Esophagus squamous epithelium (tissue), 5 donors: ENCODE results near the gene ADARB2. TPM values are rescaled to one million over a fixed set of nuclear protein-coding genes. Genes with fewer than 3 reads are reported as not detected.

ENCODE experiments used
- DNase-seq: peaks from one replicate; lab custom pipeline; 2025; lab: John Stamatoyannopoulos, UW
- H3K27ac ChIP-seq, 4 donors: fragments of 200-600 bp; sonication (generic); one replicate each; pipeline ENCODE4 v1.5.1; 2016 to 2019; ENCODE audit warnings: mild to moderate bottlenecking in 1 of 4
- H3K27me3 ChIP-seq, 4 donors: fragments of 200-600 bp; sonication (generic); 1 replicate in 3 of 4; 2 replicates in 1 of 4; pipeline versions ENCODE4 v1.5.1 to v1.6.0; 2017 to 2021; ENCODE audit warnings: antibody characterized with exemption in 1 of 4
- H3K36me3 ChIP-seq, 3 donors: fragments of 200-600 bp; sonication (generic); one replicate each; pipeline ENCODE4 v1.5.1; 2016 to 2019
- H3K4me1 ChIP-seq, 3 donors: fragments of 200-600 bp; sonication (generic); one replicate each; pipeline ENCODE4 v1.5.1; 2017 to 2019
- H3K4me3 ChIP-seq, 4 donors: fragments of 200-600 bp; sonication (generic); 1 replicate in 3 of 4; 2 replicates in 1 of 4; pipeline ENCODE4 v1.5.1; 2016 to 2019; ENCODE audit warnings: mild to moderate bottlenecking in 2 of 4, moderate library complexity in 1 of 4
- H3K9me3 ChIP-seq, 3 donors: fragments of 200-600 bp; sonication (generic); one replicate each; pipeline ENCODE4 v1.5.1; 2016 to 2019
- POLR2A ChIP-seq, 4 donors: fragments of 450-650 bp; IDR thresholded peaks; one replicate each; pipeline ENCODE4 v1.6.1; 2017; ENCODE audit warnings: antibody characterized with exemption in 4 of 4, mild to moderate bottlenecking in 4 of 4, moderate library complexity in 3 of 4
- WGBS, 2 donors: methylation state at CpG; one replicate each; pipeline ENCODE4 v1.1.5; 2018; 5-methylcytosine and 5-hydroxymethylcytosine counted together
- intact Hi-C: fragments of 100-400 bp; cut with DNase I; formaldehyde crosslinking; loops from one replicate; pipeline ENCODE4 v1.15.0; 2022
- total RNA-seq, 4 donors: library from RNA; depleted of rRNA; stranded (reverse); fragments of >200 nt; gene quantifications; one replicate each; pipeline ENCODE4 v1.1.0, GENCODE V29; 2016
- TF ChIP-seq, protein P1 (sequence below), 6 experiments: fragments of 450-650 bp in 4 of 6; fragments of 200-600 bp in 2 of 6; sonication (generic) in 2 of 6; IDR thresholded peaks; one replicate each; pipeline ENCODE4 v1.5.1; 2016 to 2019; ENCODE audit warnings: antibody characterized with exemption in 6 of 6, mild to moderate bottlenecking in 4 of 6, moderate library complexity in 4 of 6
- donor health status: DM: yes; HTN: yes; CAD: no.

ADARB2 gene
- total RNA-seq, 4 donors from 2014 or later = 0.21 to 3.5 (median 1.5) TPM

DNA sequence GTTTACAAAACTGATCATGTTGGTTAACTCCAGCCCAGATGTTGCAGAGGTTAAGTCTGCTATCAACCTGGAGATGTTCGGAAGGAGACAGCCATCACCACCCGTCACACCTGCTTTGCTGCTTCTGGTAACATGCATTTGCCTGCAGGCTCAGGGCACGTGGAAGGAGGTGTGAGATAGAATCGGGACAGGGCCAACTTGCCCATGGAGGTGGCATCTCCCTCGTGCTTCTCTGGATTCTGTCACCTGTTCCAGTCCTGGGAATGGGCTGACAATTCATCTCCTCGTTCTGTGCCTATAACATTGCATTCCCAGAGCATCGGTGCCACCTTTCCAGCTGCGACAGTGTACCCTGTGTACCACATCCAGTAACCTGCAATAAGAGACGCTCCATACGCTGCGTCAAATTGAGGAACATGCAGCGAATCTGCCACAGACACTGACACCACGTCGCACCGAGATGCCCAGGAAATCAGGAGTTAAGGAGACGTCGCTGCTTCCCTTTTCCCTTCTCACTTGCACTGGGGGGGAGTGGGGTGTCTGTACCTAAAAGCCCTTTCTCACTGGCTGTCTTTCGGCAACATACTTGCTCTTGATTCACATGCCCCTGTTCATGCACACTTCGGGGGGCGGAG lies 65.8 kb downstream of the ADARB2 start:
- WGBS, 2 donors = 69 to 83% methylated on average over 8 to 11 of the region's 20 CpGs
- Histone ChIP-seq H3K36me3 (no peaks in the 10 kb centered on the region), H3K9me3 (no peaks in the 10 kb centered on the region), H3K27me3 (peaks cover 0 to 4% (median 0%) of the 10 kb centered on the region in 4 donors), H3K4me1 (peaks cover 0 to 16% (median 0%) of the 10 kb centered on the region in 3 donors), H3K27ac (no peak overlapping the region), H3K4me3 (peak overlapping the region in 1 of 4 donors; percentile 10)
- intact Hi-C loops = no loop called here
- TF ChIP-seq POLR2A (IDR thresholded peaks at IDR 0.05) = no peak
- TF ChIP-seq, protein P1, sequence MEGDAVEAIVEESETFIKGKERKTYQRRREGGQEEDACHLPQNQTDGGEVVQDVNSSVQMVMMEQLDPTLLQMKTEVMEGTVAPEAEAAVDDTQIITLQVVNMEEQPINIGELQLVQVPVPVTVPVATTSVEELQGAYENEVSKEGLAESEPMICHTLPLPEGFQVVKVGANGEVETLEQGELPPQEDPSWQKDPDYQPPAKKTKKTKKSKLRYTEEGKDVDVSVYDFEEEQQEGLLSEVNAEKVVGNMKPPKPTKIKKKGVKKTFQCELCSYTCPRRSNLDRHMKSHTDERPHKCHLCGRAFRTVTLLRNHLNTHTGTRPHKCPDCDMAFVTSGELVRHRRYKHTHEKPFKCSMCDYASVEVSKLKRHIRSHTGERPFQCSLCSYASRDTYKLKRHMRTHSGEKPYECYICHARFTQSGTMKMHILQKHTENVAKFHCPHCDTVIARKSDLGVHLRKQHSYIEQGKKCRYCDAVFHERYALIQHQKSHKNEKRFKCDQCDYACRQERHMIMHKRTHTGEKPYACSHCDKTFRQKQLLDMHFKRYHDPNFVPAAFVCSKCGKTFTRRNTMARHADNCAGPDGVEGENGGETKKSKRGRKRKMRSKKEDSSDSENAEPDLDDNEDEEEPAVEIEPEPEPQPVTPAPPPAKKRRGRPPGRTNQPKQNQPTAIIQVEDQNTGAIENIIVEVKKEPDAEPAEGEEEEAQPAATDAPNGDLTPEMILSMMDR (IDR thresholded peaks at IDR 0.05) = no peak
- DNase-seq = no peak

DNA sequence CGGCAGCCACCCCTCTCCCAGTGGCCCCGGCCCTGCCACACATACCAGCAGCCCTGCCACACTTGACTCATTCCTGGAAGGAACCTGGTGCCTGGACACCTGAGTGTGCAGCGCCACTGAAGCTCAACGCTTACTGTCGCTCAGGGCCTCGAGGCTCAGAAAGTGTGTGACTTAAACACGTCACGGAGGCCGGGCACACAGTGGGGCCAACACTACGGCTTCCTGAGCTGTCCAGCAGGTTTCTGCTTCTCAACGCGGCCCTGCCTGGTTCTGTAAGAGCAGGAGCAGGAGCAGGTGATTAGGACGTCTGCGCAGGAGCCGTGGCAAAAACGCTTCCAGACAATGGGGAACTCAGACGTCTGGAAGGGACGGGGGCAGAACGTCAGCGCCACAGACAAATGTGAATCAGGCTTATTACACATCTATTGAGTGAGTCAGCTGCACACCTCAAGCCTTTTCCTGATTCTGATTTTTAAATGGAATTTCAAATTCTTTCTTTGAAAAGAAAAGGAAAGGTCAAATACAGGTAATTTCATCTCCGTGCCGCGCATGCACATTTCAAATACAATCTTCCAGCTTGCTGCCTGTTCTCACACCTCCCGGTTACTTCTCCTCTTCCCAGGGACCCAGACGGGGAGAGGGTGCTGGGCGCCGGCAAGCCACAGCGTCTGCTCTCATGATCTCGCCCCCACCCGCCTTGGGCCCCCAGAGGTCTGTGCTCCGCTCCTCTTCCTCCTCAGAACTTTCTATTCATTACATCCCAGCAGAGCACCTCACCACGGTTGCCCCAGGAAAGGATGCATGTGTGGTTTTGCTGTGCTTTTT lies 66.6 kb downstream of the ADARB2 start:
- intact Hi-C loops = no loop called here

DNA sequence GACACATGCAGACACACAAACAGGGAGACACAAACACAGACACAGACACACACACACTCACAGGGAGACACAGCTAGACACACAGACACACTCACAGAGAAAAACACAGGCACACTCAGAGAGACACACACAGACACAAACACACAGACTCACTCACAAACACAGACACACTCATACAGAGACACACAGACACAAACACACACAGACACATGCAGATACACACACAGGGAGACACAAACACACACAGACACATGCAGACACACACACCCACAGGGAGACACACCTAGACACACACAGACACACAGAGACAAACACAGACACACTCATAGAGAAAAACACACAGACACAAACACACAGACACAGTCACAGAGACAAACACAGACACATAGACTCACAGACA lies 67.9 kb downstream of the ADARB2 start:
- TF ChIP-seq POLR2A (IDR thresholded peaks at IDR 0.05) = no peak
- DNase-seq = no peak
- intact Hi-C loops = no loop called here
- Histone ChIP-seq H3K27ac (no peak overlapping the region), H3K36me3 (no peaks in the 10 kb centered on the region), H3K4me3 (no peak overlapping the region), H3K4me1 (peaks cover 0 to 16% (median 0%) of the 10 kb centered on the region in 3 donors), H3K9me3 (no peaks in the 10 kb centered on the region), H3K27me3 (no peaks in the 10 kb centered on the region)

More for the DNA sequence above, 66.6 kb downstream of the ADARB2 start:
- DNase-seq = no peak
- peak overlapping the region in 3 of 4 donors; percentile 4 to 42 (median 9) for H3K27ac ChIP-seq
- H3K36me3 ChIP-seq = no peaks in the 10 kb centered on the region
- TF ChIP-seq, protein P1 (IDR thresholded peaks at IDR 0.05) = no peak
- TF ChIP-seq POLR2A (IDR thresholded peaks at IDR 0.05) = no peak
- peak overlapping the region; percentile 8 to 29 (median 15) for H3K4me3 ChIP-seq
- H3K4me1 ChIP-seq = peaks cover 0 to 16% (median 0%) of the 10 kb centered on the region in 3 donors
- no peaks in the 10 kb centered on the region for H3K9me3 ChIP-seq
- peaks cover 0 to 2% (median 0%) of the 10 kb centered on the region in 4 donors for H3K27me3 ChIP-seq
- 29 to 51% methylated on average over 16 to 22 of the region's 32 CpGs for WGBS, 2 donors

DNA sequence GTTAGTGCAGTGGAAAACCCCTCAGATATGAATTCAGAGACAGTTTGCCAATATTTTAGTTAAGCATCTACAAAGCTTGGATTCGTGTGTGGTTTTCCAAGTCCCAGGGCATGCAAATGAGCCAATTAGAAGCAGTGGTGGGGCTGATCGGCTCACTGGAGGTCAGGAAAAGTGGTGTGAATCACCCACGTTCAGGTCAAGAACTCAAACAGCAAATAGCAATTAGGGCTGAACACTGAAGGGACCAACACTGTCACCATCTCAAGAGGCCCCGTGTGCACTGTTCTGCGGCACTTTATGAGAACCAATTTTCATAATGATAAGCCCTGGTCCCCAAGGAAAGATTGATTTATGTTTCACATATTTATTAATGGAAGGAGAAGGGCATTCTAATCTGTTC lies 68.9 kb downstream of the ADARB2 start:
- DNase-seq = no peak
- H3K4me3 ChIP-seq = no peak overlapping the region

DNA sequence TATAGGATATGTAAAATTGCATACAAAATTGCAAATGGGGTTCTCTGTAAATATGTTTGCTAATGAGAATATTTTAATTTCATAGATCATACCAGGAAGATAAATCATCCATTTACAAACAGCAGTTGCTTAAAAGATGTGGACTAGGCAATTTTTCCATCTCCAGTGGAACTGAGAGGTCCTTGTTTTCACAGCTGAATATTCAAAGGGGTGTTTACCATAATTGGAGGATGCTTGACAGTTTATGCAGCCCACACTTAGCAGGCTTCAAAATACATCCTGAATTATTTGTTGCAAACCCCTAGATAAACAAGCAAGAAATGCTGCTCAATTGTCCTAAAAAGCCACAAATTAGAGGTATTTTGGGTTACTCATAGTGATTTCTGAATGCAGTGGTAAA lies 69.9 kb downstream of the ADARB2 start:
- DNase-seq = no peak
- H3K27me3 ChIP-seq = no peaks in the 10 kb centered on the region
- H3K27ac ChIP-seq = no peak overlapping the region
- H3K9me3 ChIP-seq = no peaks in the 10 kb centered on the region
- no peak overlapping the region for H3K4me3 ChIP-seq
- intact Hi-C loops = no loop called here
- no peaks in the 10 kb centered on the region for H3K36me3 ChIP-seq
- H3K4me1 ChIP-seq = peaks cover 0 to 16% (median 0%) of the 10 kb centered on the region in 3 donors
- TF ChIP-seq POLR2A (IDR thresholded peaks at IDR 0.05) = no peak
- TF ChIP-seq, protein P1 (IDR thresholded peaks at IDR 0.05) = no peak

More for the DNA sequence above, 68.9 kb downstream of the ADARB2 start:
- TF ChIP-seq POLR2A (IDR thresholded peaks at IDR 0.05) = no peak
- TF ChIP-seq, protein P1 (IDR thresholded peaks at IDR 0.05) = no peak
- H3K4me1 ChIP-seq = peaks cover 0 to 16% (median 0%) of the 10 kb centered on the region in 3 donors
- H3K27ac ChIP-seq = no peak overlapping the region
- H3K36me3 ChIP-seq = no peaks in the 10 kb centered on the region
- 60 to 68% methylated on average over 4 to 5 of the region's 5 CpGs for WGBS, 2 donors
- no peaks in the 10 kb centered on the region for H3K9me3 ChIP-seq
- no peaks in the 10 kb centered on the region for H3K27me3 ChIP-seq
- intact Hi-C loops = no loop called here
